ENCODE results near the gene RRP9.

RRP9 gene

DNA sequence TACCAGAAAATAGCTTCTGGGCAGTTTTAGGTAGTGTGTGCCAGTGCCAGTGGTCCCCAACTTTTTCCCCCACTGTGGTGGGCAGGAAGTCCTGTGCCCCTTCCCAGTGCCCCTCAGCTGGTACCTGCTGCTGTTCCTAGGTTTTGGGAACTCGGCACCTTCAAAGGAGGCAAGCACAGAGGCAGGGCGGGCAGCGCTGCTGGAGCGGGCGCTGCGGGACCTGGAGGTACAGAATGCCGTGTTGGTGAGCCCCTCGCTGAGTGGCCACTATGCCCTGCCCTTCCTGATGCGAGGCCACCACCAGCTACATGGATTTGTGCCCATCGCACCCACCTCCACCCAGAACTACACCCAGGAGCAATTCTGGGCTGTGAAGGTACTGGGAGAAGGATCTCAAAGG, 38.5 kb upstream of the RRP9 start:
- no peaks in the 10 kb centered on the region for H3K9me2 ChIP-seq (replicated peaks; ENCODE audit: control insufficient read depth, low read length)
- peaks cover 27% of the 10 kb centered on the region for H3K79me2 ChIP-seq (ENCODE audit: control insufficient read depth, low read length)
- no peaks in the 10 kb centered on the region for H3K9me3 ChIP-seq (ENCODE audit: control insufficient read depth, insufficient read depth, low read length)
- no peak overlapping the region for H3K4me2 ChIP-seq (ENCODE audit: low read length)
- no peaks in the 10 kb centered on the region for H4K20me1 ChIP-seq (ENCODE audit: control insufficient read depth, insufficient read depth, low read depth, low read length)
- peaks cover 39% of the 10 kb centered on the region for H3K4me1 ChIP-seq (ENCODE audit: control insufficient read depth, low read length)
- H3F3A ChIP-seq (ENCODE audit: control insufficient read depth, insufficient read depth) = peaks cover 30% of the 10 kb centered on the region
- TF ChIP-seq EZH2phosphoT487 (IDR thresholded peaks at IDR 0.05; ENCODE audit: borderline replicate concordance, low read length) (no peak), CTCF (IDR thresholded peaks at IDR 0.05; ENCODE audit: low read depth, low read length, poor library complexity, severe bottlenecking) (no peak)
- no peak overlapping the region for H3K27ac ChIP-seq (ENCODE audit: low read depth, low read length)
- H3K36me3 ChIP-seq (ENCODE audit: control insufficient read depth, low read length) = peaks cover 6% of the 10 kb centered on the region; the same call in 1 of the 2 replicates
- H3K4me3 ChIP-seq (ENCODE audit: low read length) = no peak overlapping the region
- H3K27me3 ChIP-seq (ENCODE audit: control insufficient read depth, low read length) = no peaks in the 10 kb centered on the region

- Histone ChIP-seq H3K36me3 (ENCODE audit: control insufficient read depth, low read length) (peaks cover 8% of the 10 kb centered on the region), H3F3A (ENCODE audit: control insufficient read depth, insufficient read depth) (peaks cover 24% of the 10 kb centered on the region), H3K4me1 (ENCODE audit: control insufficient read depth, low read length) (peaks cover 37% of the 10 kb centered on the region), H3K27ac (ENCODE audit: low read depth, low read length) (no peak overlapping the region), H3K9me2 (replicated peaks; ENCODE audit: control insufficient read depth, low read length) (no peaks in the 10 kb centered on the region), H3K9me3 (ENCODE audit: control insufficient read depth, insufficient read depth, low read length) (no peaks in the 10 kb centered on the region), H3K27me3 (ENCODE audit: control insufficient read depth, low read length) (no peaks in the 10 kb centered on the region), H4K20me1 (ENCODE audit: control insufficient read depth, insufficient read depth, low read depth, low read length) (no peaks in the 10 kb centered on the region), H3K4me3 (ENCODE audit: low read length) (no peak overlapping the region), H3K79me2 (ENCODE audit: control insufficient read depth, low read length) (peaks cover 41% of the 10 kb centered on the region), H3K4me2 (ENCODE audit: low read length) (no peak overlapping the region)
- no peak for TF ChIP-seq EZH2phosphoT487 (IDR thresholded peaks at IDR 0.05; ENCODE audit: borderline replicate concordance, low read length)
- no peak for TF ChIP-seq CTCF (IDR thresholded peaks at IDR 0.05; ENCODE audit: low read depth, low read length, poor library complexity, severe bottlenecking)
These were observed 36.4 kb upstream of the RRP9 start for GRCh38 chr3:51978143-51978502.

- H3K9me3 ChIP-seq (ENCODE audit: control insufficient read depth, insufficient read depth, low read length) = no peaks in the 10 kb centered on the region
- no peaks in the 10 kb centered on the region for H3K27me3 ChIP-seq (ENCODE audit: control insufficient read depth, low read length)
- H3F3A ChIP-seq (ENCODE audit: control insufficient read depth, insufficient read depth) = peaks cover 25% of the 10 kb centered on the region
- H3K4me2 ChIP-seq (ENCODE audit: low read length) = no peak overlapping the region
- no peaks in the 10 kb centered on the region for H4K20me1 ChIP-seq (ENCODE audit: control insufficient read depth, insufficient read depth, low read depth, low read length)
- TF ChIP-seq EZH2phosphoT487 (IDR thresholded peaks at IDR 0.05; ENCODE audit: borderline replicate concordance, low read length) (no peak), CTCF (IDR thresholded peaks at IDR 0.05; ENCODE audit: low read depth, low read length, poor library complexity, severe bottlenecking) (no peak)
- H3K27ac ChIP-seq (ENCODE audit: low read depth, low read length) = no peak overlapping the region
- H3K4me1 ChIP-seq (ENCODE audit: control insufficient read depth, low read length) = peaks cover 34% of the 10 kb centered on the region
- no peak overlapping the region for H3K4me3 ChIP-seq (ENCODE audit: low read length)
- H3K36me3 ChIP-seq (ENCODE audit: control insufficient read depth, low read length) = peaks cover 8% of the 10 kb centered on the region
- no peaks in the 10 kb centered on the region for H3K9me2 ChIP-seq (replicated peaks; ENCODE audit: control insufficient read depth, low read length)
- H3K79me2 ChIP-seq (ENCODE audit: control insufficient read depth, low read length) = peaks cover 41% of the 10 kb centered on the region
These were observed 35.9 kb upstream of the RRP9 start for GRCh38 chr3:51977446-51978142.
